HG02798 (cell line): ENCODE results near the gene PRR35.
A peak's percentile ranks its signal among the peaks of the same experiment; 100 is the strongest.

Experiments
- ATAC-seq: cut with Tn5 transposase; IDR thresholded peaks from one replicate; pipeline ENCODE4 v1.9.1; 2021; ENCODE audit warnings: mild to moderate bottlenecking; ENCODE audit not compliant: unreplicated experiment, poor library complexity

Gene PRR35

DNA sequence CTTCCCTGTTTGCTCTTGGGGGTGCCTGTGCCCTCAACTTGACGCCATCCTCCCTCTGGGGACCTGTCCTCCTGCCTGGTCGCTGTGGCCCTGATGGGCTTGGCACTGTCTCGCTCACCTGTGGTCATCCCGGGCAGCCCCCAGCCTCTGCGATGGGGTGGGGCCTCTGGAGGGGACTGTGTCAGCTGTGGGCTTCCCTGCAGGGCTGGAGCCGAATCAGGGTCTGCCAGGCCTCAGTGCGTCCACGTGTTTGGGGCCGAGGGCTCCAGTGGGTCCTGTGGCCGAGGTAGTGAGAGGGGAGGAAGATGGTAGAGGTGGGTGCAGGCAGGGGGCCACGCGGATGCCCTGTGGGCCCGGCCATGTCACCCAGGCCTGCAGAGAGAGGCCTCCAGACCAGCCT is 17.6 kb downstream of the PRR35 start:
- no peak for ATAC-seq

DNA sequence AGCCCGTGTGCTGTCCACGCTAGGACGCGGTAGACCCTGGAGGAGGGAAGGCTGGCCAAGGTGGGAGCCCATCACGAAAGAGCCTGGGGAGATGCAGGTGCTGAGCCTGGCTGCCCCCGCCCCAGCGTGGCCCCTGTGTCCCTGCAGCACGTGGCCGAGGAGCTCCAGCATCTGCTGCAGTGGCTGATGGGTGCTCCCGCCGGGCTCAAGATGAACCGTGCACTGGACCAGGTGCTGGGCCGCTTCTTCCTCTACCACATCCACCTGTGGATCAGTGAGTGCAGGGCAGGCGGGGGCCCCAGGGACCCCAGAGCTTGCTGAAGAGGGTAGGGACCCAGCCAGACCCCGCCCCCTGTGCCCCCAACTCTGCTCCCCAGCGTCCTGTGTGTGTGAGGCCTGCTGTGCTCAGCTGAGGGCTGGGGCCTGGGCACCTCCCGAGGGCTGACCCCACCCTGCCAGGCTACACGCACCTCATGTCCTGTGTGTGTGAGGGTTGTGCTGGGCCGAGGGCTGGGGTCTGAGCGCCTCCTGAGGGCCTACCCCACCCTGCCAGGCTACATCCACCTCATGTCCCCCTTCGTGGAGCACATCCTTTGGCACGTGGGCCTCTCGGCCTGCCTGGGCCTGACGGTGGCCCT is 18.2 kb downstream of the PRR35 start:
- no peak for ATAC-seq

DNA sequence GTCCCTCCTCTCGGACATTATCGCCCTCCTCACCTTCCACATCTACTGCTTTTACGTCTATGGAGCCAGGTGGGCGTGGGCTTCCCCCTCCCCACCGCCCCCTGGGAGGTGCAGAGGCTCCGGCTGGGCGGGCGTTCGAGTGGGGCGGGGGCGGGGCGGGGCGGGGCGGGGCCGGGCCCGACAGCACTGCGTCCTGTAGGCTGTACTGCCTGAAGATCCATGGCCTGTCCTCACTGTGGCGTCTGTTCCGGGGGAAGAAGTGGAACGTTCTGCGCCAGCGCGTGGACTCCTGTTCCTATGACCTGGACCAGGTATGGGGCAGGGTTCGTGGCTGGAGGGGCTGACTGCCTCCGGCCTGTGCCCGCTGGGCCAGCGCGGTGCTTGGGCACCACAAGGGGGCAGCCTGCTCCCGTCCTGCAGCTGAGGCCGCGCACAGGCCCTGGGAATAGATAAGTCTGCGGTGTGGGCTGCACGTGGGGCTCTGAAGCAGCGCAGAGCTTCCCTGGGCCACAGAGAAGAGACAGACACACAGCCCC is 18.7 kb downstream of the PRR35 start:
- ATAC-seq, result no peak

DNA sequence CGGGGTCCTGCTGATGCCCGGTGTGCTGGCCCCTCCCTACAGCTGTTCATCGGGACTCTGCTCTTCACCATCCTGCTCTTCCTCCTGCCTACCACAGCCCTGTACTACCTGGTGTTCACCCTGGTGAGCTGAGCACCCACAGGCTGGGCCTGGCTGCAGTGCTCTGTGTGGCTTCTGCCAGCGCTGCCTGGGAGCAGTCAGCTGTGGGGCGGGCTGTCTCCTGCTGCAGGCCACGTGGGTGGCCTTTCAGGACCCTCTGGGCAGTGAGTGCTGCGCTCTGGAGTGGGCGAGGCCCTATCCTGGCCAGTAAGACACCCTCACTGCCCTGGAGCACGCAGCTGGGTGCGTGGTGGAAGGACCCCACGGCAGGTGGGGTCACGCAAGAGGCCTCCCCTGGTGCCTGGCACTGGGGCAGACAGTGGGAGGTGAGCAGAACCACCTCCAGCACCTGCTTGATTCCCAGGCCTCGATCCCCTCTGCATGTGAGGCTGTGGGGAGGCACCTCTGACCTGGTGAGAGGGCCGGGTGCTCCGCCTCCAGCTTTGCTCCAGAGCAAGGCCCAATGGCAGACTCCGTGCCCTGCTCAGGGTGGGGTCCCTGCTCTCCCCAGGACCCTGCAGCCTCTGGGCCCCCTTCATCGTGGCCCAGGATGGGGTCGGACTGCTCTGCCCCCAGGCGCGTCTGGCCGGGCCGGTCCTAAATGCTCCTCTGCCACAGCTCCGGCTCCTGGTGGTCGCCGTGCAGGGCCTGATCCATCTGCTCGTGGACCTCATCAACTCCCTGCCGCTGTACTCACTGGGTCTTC is 20.1 kb downstream of the PRR35 start:
- ATAC-seq, result no peak

DNA sequence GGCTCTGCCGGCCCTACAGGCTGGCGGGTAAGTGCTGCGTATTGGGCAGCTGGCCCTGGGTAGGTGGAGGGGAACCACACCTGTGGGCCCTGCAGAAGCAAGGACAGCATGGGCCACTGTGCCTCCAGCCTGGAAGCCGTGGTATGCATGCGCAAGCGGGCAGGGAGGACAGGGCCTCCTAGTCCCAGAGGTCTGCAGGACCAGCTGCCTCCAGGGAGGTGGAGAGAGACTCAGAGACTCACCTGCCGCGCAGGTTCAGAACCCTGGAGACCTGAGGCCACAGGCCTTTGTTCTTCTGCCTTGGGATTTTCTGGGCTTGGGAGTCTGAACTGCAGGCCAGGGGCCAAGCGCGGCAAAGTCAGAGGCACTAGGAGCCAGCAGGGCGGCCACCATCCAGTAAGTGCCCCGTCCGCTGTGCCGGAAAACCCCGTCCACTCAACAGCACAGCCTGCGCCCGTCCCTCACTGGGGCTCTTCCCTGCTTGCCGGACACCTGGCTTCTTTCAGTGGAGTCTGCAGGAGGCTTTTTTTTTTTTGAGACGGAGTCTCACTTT is 20.8 kb downstream of the PRR35 start:
- ATAC-seq, result no peak

DNA sequence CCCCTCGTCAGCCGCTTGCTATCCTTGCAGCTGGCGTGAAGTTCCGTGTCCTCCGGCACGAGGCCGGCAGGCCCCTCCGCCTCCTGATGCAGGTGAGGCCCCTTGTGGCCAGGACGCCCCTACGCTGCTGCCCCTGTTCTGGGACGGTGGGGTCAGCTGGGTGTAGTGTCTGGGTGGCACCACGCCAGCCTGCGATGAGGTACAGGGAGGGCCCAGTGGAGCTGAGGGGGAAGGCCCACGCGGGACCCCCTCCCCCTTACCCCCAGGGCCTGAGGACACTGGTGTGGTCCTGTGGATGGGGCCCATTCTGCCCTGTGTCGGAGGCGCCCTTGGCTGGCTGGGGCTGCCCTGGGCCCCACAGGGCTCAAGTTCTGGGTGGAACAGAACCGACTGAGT is 22.0 kb downstream of the PRR35 start:
- no peak for ATAC-seq

DNA sequence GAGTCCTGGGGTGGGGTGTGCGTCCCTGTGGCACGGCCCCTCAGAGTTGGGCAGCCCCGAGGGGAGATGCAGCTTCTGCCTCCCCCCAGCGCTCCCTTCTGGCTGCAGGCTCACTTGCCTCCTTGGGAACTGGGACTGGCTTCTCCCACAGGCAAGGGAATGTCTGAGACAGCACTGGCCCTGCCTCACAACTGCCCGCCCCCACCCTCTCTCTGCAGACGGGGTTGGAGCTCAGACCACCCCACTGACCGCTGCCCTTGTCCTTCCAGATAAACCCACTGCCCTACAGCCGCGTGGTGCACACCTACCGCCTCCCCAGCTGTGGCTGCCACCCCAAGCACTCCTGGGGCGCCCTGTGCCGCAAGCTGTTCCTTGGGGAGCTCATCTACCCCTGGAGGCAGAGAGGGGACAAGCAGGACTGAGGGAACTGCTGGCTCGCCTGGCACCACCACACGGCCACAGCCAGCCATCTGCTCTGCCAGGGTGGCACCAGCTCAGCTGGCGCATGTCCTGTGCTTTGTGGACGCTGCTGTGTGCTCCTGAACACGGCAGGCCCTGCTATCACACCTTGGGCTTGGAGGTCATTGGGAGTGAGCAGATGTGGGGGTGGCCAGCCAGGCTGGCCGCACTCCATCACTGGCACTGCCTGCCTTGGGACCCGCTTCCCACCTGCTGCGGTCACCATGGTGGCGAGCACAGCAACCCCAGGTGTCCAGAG is 22.6 kb downstream of the PRR35 start:
- ATAC-seq, result no peak

DNA sequence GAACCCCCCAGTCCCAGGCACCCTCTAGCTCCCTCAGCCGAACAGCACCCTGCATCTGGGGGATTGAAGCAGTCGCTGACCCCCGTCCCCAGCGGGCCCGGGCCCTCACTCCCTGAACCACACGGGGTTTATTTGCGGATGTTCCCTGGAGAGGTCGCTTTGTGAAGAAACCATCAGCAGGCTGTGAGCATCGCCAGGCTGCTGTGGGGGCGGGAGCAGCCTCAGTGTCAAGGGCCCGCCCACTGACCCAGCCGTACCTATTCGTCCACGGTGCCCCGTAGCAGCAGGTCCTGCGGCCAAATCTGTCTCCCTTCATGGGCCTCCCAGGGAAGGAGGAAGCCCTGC is 23.2 kb downstream of the PRR35 start:
- no peak for ATAC-seq

DNA sequence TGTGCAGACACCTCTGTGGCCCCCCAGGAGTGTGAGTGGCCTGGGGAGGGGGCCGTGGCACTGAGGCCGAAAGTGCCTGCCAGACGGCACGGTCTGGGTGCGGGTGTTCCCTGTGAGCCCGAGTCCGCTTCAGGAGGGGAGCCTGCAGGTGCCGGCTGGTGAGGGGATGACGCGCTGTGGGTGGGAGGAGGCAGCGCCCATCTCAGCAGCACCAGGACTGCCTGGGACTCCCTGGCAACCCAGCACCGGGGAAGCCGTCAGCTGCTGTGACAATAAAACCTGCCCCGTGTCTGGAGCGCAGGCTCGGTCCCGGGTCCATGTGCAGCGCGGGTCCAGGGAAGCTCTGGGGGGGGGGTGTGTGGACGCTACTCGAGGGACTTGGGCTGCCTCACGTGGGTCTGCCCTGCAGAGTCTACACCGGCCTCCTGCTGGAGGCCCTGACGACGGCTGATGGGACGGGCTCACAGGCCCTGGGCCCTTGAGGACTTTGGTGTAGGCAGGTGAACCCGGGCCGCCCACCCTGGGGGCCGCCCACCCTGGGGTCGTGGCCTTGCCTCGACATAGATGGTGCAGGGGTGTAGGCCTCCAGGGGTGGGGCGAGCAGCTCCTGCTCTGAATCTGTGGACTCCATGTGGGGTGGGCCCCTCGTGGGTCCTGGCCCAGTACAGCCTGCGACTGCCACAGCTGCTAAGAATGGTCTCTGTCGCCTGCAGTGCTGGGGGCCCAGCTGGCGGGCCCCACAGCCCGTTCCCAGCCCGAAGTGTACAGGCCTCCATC is 23.8 kb downstream of the PRR35 start:
- no peak for ATAC-seq

DNA sequence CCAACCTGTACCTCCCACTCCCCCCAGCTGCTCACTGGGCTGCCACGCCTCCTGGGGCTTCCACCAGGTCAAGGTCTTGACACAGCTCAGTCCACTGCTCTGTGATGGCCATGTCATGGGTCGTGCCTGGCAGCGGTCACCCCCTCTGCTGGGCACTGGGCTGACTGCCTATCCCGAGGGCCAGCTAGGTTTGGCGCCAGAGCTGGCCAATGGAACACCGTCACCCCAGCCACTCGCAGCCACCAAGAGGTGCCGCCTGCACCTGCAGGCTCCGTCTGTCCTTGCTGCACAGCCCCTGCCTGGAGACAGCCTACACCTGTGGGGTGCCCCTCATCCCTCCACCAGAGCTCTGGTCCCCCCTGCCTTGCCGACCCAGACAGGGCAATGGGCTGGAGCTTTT is 25.2 kb downstream of the PRR35 start:
- no peak for ATAC-seq

DNA sequence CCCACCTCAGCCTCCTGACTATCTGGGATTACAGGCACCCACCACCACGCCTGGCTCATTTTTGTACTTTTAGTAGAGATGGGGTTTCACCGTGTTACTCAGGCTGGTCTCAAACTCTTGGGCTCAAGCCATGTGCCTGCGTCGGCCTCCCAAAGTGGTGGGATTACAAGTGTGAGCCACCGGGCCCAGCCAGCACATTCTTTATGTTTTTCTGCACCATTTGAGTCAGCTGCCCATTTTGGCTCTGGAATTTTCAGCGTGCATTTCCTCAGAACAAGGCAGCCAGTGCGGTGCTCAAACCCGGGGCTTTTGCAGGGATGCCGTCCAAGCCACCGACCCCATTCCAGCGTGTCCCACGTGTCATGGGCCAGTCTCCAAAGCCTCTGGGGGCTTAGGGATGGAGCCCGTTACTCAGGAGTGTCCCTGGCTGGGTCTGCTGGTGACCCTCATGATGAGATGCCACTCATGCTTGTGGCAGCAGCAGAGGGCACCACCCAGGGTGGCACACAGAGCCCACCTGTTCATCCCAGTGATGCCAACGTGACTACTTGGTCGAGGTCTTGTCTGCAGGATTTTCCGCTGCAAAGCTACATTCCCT is 26.0 kb downstream of the PRR35 start:
- no peak for ATAC-seq

DNA sequence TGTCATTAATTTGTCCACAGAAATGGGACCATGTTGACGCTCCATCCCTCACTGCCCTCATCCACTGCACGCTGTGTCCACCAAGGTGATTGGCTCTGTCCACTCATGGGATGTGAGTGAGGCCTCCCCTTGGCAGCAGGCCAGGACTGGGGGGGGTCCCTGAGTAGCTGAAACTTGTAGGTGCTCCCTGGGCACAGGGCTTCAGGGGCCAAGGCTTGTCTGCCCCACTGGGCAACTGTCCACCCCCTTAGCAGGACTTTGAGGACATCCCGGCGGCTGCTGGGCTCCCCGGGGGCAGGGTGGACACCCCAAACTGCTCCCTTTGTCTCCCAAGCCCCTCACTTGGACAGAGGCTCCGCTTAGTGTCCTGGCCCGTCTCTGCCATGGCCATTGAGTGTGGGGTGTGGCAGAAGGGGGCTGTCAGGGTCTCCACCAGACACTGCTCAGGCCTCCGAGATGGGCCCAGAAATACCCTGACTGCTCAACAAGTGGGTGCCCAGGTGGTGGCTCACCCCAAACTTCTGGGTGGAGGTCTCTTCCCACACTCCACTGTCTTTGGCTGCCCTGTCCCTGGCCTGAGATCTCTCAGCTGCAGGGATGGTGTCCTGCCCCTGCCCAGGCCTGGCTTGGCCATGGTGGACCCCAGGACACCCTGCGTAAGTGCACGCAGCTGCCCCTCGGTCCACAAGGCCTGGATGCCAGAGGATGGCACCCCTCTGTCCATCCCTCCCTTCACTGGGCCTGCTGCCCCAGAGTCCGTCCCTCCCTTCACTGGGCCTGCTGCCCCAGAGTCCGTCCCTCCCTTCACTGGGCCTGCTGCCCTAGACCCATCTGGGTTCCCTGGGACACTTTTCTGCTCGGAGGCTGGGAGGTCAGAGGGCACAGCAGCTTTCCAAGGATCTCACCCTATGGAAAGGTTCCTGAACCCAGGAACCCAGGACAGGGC is 26.7 kb downstream of the PRR35 start:
- no peak for ATAC-seq

DNA sequence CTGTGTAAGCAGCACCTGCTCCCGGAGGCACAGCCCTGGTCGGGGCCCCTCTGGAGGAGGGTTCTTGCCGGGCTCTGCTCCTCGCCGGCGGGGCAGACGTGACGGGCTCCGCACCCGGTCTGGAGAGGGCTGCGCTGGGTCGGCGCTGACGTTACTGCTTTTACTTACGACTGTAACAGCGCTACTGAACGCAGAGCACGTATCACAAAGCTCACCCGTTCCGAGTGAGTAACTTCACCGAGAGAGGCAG is 28.4 kb downstream of the PRR35 start:
- ATAC-seq, result no peak

DNA sequence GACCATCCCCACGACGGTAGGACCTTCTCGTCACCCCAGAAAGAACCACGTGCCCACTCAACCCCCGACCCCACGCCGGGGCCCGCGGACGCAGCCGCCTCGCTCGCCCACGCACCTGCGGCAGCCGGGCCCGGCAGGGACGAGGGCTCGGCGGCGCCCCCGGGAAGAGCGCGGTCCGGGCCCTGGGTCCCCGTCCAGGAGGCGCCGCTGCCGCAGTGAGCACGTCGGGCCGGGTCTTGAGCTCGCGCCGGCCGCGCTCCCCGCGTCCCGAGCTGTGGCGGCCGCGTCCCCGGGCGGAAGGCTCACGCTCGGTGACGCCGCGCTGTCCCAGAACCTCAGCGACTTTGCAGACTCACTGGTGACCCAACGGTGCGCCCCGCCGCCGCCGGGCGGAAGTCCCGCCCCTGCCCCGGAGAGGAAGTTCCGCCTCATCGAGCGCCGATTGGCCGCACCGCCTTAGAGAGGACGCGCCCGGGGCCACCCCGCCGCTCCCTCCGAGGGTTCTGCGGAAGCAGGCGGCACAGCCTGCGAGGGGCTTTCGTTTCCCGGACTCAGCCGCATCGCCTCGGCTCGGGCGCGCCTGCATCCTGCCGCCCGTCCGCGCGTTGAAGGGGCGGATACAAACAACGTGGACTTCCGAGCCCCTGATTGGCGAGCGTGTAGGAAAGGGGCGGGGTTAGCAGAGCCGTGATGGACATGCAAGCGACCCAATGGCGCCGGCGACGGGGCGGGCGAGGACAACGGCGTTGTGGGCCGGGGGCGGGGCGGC is 28.9 kb downstream of the PRR35 start:
- ATAC-seq, result peak; percentile 74

DNA sequence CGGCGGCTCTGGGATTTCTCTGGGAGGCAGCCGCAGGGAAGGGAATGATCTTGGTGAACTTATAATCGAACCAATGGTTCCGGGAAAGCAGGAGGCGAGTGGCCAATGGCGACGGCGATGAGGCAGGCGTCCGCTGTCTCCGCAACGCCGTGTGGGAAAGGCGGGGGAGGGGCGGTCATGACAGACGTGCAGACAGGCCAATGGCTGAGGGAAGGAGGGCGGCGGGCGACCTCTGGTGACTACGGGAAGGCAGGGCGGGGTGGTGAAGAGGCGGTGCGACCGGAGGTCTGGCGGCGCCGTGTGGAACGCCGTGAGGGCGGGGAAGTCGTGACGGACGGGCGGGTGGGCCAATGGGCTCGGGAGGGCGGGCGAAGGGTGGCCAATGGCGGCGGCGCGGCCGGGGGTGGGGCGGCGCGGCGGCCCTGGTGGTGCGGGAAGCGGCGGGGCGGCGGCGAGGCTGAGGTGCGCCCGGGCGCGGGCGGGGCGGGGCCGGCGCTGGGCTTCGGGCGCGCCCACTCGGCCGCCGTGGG is 29.5 kb downstream of the PRR35 start, which contains the start of gene RAB40C:
TSS of gene RAB40C (plus strand) at position 409 of the 530 bp plus-strand sequence. CDS start 226 bp downstream, outside the sequence.
- peak; percentile 82 for ATAC-seq

DNA sequence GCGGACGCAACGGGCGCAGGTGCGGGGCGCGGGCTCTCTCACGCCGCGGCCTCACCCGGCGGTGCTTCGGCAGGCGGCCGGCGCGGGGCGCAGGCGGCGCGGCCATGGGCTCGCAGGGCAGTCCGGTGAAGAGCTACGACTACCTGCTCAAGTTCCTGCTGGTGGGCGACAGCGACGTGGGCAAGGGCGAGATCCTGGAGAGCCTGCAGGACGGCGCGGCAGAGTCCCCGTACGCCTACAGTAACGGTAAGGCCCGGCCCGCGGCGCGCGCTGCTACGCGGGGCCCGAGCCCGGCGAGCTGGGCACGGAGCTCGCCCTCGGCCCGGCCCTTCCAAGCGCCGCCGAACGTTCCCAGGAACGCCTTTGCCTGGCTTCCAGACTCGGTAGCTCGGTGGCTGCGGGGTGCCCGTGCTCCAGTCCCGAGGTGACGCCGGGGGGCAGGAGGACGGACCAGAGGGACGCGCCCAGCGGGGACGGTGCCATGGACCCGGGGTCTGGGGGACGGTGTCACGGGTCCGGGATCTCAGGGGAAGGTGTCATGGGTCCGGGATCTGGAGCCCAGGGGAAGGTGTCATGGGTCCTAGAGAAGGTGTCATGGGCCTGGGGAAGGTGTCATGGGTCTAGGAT is 30.1 kb downstream of the PRR35 start:
- ATAC-seq, result no peak

DNA sequence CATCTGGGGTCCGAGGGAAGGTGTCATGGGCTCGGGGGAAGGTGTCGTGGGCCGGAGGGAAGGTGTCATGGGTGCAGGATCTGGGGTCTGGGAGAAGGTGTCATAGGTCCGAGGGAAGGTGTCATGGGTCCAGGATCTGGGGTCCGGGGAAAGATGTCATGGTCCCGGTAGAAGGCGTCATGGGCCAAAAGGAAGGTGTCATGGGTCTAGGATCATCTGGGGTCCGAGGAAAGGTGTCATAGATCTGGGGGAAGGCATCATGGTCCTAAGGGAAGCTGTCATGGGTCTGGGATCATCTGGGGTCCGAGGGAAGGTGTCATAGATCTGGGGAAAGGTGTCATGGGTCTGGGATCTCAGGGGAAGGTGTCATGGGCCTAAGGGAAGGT is 30.6 kb downstream of the PRR35 start:
- no peak for ATAC-seq

DNA sequence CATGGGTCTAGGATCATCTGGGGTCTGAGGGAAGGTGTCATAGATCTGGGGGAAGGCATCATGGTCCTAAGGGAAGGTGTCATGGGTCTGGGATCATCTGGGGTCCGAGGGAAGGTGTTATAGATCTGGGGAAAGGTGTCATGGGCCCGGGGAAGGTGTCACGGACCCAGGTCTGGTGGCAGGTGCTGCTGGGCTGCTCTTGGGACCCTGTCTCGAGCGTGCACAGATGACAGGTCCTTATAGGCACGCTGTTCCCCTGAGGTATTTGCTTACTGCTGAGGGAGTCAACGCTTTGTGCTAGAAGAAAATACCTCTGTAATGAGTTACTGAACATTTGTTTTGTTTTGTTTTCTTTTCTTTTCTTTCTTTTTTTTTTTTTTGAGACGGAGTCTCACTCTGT is 31.0 kb downstream of the PRR35 start:
- ATAC-seq, result no peak
